Activated T-cell treated with anti-CD3 and anti-CD28 coated beads for 1 hour (primary cell): ENCODE measurements around the gene WFS1.

Source experiments
- DNase-seq: peaks from one replicate; pipeline ENCODE4 v3.0.0-alpha.2; 2020; ENCODE audit warnings: low read depth

WFS1 gene

DNA sequence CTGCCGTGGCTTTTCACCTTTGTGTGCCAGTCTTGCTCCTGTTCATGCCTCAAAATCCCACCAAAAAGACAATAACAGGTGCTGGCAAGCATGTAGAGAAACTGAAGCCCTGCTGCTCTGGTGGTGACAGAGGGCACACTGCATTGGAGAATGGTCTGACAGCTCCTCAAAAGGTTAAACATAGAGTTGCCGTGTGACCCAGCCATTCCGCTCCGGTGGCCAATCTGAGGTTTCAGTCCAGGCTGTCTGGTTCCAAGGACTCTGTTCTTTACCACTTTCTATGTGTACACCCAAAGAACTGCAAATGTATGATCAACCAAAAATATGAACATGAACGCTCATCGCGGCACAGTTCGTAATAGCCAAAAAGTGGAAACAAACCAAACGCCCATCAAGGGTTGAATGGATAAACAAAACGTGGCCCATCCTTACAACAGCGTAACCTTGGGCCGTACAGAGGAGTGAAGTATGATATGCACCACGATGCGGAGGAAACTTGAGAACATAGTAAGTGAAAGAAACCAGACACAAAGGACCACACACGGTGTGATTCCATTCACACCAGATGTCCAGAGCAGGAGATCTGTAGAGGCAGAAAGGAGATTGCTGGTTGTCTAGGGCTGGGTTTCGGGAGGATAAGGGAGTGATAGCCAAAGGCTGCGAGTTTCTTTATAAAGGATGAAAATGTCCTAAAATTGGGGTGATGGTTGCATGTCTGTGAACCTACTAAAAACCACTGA, 33.6 kb upstream of the WFS1 start:
- DNase-seq, result no peak

DNA sequence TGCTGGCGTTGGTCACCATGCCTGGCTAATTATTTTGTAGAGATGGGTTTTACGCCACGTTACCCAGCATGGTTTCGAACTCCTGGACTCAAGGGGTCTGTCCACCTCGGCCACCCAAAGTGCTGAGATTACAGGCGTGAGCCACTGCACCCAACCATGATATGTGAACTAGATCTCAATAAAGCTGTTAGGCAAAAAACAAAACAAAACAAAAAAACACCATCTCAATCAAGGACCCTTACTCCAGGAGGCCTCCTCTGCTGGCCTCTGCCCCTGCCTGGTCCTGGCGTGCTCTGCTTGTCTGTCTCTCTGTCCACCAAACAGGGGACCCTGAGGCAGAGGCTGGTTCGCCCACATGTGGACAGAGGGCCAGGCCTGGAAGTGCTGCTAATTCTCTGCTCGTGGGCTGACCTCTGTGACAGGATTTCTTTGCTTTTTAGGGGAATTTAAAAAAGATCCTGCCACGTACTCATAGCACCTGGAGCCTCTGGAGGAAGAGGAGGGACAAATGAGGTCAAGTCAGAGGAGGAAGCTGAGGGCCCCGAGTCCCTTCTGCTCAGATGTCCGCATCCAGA, 32.7 kb upstream of the WFS1 start:
- DNase-seq, result no peak

DNA sequence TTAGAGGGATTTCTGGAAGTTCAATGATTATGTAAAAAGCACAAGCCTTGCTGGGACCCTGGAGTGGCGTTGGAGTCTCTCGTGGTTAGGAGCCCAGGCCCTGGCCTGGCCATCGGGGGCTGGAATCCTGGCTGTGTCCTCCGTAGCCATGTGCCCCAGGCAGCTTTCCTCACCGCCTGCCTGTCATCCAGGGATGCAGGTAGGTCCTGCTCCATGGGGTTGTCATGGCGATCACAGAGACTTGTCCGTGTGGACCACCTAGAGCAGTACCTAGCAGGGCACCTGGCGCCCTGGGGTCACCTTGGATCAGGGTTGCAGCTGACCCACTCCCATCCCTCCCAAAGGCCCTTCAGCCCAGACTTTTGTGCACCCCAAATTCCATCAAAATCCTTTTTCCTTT, 30.2 kb upstream of the WFS1 start:
- DNase-seq, result no peak

DNA sequence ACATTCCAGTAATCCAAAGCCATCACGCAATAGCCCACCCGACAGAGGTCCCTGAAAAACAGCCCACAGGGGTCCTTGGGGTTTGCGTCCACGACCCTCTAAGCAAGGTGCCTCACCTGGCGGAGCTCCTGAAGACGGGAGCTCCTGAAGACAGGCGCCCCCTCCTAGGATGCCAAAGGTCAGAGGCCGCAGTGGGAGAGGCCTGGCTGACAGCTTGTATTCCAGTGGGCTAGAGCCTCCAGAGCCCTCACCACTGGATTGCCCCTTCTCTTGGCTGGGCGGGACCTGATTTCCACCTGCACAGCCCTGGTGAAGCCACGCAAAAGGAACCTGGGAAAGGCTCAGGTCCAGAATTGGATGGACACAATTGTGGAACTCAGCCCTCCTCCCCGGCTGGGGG, 29.7 kb upstream of the WFS1 start:
- no peak for DNase-seq

DNA sequence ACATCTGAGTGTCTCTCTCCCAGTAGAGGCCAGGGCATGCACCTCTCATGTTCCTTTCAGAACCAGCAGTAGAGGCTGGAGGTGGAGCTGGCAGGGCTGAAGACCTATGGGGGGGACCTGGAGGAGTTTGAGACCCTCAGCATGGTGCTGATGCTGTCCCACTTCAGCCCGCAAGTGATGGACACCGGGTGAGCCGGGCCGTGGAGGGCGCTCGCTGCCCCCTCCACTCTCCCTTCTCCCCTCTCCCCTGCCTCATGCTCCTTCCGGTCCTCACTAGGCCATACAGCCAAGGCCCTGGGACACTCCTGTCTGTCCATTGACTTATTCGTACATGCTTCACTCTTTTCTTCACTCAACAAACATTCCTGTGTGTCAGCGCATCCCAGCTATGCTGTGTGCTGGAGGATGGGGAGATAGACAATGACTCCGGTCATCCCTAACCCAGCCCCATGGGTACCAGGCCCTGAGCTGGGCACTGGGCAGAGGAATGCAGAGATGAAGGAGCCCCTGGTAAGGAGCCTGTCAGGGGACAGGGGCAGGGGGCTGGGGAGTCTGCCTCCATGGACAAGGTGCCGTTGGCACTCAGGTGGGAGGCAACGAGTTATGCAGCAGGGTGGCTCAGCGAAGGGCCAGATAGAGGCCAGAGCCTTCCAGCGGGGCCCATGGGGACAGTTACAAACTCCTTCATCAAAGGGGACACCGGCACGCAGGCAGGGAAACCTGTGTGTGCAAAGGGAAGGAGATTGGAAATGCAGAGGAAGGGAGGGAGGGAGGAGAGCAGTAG, 28.4 kb upstream of the WFS1 start:
- DNase-seq, result no peak

DNA sequence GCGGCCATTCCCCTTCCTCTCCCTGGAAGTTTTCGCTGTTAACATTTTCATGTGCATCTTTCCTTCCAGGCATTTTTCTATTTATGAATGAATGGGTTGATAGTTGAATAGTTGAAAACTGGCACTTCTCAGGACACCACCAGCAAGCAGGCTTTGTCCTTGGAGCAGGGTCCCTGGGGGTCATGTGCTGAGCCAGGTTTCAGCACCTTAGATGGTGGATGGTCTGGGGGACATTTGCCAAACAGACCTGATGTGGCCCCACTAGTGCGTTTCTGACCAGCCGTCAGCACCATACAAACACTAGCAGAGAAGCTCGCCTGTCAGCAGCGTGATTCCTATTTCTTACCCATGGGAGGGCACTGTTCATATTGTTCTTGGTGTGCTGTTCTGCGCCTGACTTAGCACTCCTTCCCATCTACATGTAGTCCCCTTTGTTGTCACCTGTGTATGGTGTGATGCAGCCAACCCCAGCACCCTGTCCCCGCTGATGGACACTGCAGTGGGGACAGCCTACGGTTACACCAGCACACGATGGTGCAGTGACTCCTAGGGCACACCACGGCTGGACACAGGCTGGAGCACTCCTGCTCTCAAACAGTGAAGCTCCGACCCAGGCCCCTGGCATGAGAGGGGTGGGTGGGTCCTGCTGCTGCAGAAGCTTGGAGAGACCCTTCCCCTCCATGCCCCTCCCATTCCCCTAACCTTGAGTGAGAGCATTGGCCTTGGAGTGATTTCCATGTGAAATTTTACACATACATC, 27.2 kb upstream of the WFS1 start:
- no peak for DNase-seq

DNA sequence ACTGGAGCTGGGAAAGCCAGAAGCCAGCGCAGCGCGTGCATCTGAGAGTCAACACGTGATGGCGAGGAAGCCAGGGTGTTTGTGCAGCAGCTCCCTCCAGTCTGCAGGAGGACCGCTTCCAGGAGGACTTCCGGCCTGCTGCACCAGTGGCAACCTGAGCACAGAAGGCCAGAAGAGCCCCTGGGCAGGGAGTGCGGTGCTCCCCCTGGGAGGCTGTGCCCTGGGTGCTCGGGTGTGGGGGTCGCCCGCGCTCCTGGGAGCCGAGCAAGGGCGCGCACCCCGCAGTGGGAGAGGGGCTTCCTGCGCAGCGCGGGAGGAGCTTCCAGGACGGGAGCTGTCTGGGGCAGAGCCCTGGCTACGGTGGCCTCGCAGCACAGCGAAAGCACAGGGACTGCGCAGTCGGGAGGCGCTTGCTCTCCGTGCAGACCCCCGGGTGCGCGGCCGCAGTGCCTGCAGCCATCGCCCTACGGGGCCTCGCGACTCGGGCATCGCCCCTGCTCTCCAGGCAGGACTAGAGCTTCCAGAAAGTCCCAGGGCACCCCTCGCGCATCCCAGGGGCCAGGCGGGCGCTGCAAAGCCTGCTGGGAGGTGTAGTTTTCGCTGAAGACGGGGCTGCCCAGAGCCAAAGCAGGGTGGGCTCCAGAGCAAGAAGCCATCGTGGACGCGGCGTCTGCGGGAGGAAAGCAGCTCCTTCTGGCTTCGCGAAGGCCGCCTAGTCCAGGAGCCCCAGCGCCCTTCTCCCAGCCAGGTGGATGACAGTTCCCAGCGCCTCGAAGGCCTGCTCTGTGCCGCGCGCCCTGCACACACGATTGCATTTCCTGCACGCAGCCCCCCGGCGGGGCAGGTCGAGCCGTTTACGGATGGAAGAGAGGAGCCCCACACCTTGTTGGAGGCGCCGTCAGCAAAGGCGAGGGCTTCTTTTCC, 24.1 kb upstream of the WFS1 start:
- no peak for DNase-seq

DNA sequence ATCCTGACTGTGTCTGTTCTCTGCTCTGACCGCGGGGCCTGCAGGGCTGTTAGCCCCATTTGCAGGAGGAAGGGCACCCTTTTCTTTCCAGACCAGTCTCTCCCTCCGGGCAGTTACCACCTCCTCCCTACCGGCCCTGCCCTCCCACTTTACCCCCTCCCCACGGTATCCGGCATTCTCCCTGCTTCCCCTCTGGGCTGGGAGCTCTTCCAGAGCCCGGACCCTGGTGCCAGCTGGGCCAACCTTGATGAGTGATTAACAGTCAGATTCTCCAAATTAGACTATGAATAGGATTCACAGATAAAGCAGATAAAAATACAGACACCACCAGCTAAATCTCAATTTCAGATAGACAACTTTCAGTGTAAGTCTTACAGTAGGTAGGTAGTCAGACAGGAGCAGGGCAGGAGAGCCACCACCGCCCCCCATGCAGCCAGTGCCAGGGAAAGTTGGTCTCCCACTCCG, 23.4 kb upstream of the WFS1 start:
- no peak for DNase-seq

DNA sequence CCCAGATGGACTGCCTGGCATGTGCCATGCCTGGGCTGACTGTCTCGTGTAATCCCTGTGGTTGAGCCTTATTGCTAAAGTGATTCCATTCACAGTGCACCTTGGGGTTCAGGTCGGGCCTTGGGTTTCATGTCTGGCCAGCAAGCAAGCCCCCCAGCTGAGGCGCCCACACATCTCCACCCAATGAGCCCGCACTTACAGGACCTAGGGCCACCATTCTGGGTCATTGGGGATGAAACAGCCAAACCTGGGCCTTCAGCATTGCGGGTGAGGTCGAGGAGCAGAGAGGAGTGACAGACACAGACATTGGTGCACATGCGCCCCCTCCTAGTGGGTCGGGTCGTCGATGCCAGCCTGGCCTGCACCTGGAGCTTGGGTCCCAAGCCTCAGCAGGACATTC, 21.3 kb upstream of the WFS1 start:
- DNase-seq, result no peak

DNA sequence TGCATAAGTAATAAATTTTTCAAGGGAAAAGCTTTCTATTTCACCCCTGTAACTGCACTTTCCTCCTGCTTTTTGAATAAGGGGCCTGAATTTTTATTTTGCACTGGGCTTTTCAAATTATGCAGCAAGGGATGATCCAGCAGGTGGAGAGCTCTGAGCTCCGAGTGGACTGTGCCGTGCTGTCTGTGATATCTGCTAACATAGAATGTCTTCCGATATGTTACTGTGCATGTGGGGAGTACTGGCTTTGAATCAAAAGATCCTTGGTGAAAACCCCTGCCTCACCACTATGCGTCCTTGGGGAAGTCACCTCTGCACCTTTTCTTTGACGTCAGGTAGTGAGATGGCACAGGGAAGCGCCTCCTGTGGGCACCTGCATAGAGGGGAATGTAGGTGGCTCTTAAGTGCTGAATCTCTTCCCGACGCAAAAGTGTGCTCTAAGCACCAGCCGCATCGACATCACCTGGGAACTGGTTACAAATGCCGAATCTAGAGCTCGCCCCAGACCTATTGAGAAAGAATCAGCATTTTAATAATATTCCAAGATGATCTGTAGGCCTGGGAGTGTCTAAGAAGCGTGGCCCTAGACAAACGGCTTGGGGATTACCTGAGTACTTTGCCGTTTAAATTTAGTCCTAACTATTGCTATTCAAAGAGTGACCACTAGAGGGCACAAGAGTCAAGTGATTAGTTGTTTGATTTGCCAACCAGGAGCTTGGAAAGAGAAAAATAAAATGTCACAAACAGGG, 19.2 kb upstream of the WFS1 start:
- DNase-seq, result no peak

DNA sequence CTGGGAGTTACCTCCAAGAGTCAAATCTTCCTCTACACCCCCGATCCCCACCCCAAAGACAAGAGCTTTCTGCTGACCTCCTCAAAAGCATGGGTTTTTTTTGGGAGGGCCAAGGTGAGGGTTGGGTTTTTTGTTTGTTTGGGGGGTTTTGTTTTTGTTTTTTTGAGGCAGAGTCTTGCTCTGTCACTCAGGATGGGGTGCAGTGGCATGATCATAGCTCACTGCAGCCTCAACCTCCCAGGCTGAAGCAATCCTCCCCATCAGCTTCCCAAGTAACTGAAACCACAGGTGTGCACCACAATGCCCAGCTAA, 18.7 kb upstream of the WFS1 start:
- no peak for DNase-seq

DNA sequence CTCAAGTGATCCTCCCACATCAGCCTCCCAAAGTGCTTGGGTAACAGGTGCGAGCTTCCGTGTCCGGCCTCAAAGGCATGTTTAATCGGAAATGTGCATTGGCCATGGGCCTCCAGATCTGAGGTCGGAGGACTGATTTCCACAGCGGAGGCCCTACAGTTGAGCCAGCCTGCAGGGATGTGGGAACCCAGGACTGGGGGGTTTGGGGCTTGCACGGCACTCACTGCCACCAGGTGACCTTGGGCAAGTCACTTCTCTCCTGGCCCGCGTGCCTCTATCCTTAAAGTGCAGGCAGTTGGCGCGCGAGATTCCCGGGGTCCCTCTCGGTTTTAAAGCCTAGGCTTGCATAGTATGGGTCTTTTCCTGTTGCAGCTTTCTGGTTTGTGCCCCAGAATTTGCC, 18.3 kb upstream of the WFS1 start:
- DNase-seq, result no peak

DNA sequence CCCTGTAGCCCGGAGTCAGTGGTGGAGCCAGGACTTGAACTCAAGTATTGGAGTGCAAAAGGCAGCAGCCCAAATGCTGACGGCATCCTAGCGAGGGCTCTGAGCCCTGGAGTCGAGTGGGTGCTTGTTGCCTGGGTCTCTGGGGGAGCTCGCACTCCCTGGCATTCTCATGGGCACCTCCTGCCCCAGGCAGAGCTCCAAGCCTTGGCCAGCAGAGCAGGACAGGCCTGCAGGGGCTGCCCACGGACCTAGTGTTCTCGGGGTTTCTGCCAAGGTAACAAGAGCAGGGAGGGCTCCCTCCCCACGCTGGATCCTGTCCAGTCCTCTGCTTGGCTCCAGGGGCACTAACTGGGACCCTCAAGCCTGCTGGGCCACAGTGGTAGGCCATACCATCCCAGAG, 17.6 kb upstream of the WFS1 start:
- DNase-seq, result no peak

DNA sequence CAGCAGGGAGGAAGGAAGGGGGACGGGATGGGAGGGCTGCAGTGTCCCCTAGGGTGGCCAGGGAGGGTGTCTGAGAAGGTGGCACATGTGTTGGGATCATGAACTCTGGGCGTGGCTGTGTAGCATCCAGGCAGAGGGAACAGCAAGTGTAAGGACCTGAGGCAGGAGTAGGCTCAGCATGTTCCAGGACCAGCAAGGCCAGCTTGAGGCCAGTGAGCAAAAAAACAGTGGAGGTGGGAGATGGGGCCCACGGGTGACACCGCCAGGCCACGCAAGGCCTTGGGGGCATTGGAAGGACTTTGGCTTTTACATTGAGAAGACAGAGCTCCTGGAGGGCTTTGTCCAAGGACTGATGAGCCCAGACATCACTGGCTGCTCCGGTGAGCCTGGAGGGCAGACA, 16.5 kb upstream of the WFS1 start:
- DNase-seq, result no peak

DNA sequence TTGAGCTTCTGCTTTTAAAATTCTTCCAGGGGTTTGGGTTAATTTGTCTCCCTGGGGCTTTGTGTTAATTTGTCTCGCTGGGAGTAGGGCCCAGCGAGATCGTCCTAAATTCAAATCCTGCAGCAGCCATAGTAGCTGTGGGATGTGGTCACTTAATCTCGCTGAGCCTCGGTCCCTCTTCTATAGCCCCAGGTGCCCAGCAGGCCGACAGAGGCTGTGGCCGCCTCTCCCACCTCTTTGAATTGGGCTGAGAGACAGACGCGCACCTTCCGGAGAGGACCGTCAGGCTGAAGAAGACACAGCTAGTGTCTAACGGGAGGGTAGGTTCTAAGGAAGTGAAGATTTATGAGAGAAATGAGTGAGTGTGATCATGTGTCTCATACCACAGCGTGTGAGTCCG, 15.7 kb upstream of the WFS1 start:
- no peak for DNase-seq

DNA sequence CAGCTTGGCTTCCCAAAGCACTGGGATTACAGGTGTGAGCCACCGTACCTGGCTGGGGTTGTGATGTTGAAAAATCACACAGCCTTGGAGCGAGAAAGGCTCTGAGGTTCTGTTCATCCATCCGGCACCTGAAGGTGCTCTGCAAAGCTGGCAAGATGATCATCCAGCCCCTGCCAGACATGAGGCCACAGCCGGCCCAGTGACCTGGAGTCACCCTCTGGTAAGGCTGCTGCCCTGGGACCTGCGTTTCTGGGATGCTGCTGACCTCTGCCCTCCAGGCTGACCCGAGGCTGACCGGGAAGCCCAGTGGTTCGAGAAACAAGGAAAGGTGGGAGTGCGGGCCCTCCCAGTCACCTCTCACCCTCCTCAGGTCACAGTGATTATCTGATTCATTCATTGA, 13.5 kb upstream of the WFS1 start:
- DNase-seq, result no peak

DNA sequence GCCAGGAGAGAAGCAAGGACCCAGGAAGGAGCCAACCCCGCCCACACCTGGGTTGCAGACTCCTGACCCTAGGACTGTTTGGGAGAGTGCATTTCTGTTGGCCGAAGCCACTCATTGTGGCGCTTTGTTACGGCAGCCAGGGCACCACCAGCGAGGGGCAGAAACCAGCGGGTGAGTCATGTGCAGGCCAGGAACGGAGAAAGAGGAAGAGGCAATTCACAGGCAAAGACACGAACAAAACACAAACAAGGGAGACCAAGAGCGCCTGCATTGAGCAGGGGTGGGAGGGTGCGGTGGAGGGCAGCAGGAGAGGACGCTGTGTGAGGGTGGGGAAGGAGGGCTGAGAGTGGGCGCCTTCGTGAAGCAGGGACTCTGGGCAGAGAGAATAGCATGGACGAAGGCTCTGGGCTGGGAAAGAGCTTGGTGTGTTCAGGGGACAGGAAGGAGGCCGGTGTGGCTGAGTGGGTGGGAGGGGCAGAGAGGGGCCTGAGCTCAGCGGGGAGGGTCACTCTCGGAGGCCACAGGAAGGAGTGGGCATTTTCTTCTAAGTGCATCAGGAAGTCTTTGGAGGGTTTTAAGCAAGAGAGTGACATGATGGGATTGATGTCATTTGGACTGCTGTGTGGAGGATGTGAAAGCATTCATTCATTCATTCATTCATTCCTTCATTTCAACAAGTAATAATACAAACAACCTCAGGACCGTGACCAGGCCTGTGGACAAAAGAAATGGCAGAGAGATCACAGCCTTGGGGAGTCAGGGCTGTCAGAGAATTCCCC, 12.2 kb upstream of the WFS1 start:
- DNase-seq, result no peak

DNA sequence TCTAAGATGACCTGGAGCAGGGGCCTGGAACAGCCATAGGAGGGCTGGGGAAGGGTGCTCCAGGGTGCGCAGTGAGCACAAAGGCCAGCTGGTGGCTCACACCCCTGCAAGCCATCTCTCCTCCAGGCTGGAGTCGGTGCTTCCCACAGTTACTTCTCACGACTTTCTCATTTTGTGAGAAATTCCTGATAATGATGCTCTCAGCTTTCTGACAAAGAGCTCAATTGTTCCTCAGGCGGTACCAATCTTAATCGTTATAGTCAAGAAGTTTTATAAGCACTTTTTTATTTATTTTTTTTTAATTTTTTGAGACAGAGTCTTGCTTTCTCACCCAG, 11.7 kb upstream of the WFS1 start:
- DNase-seq, result no peak

DNA sequence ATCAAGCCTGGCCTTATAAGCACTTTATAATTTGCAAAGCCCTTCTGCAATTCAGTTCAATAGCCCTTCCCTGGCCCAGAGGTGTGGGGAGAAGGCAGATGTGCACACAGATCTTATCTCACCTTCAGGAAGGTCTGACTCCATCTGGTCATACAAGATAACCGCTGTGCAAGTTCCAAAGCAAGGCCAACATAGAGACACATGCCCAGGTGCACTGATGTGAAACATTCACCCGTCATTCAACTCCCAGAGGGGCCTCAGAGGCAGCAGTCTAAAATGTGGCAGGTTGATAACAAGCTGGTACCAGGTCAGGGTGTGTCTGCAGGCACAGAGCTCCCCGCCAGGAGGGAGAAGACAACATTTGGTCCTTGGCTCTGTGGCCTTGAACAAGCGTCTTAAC, 10.9 kb upstream of the WFS1 start:
- no peak for DNase-seq

DNA sequence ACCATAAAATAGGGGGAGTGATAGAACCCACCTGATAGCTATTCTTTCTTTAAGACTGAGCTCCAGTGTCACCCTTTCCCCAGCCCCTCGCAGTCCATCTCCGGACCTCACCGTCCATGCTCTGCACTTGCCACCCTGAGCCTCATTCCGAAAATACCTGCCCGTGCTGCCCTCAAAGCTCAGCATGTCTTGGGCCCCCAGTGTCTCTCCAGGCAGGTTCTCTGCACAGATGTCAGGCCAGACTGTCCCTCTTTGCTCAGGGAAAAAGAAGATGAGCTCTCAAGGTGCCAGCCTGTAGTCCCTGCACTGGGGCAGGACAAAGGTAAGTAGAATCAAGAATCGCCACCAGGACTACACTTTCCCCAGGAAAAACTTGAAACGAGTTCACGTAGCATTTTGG, 9.8 kb upstream of the WFS1 start:
- no peak for DNase-seq
